Measurements from ENCODE around the gene DLG2.

DNA sequence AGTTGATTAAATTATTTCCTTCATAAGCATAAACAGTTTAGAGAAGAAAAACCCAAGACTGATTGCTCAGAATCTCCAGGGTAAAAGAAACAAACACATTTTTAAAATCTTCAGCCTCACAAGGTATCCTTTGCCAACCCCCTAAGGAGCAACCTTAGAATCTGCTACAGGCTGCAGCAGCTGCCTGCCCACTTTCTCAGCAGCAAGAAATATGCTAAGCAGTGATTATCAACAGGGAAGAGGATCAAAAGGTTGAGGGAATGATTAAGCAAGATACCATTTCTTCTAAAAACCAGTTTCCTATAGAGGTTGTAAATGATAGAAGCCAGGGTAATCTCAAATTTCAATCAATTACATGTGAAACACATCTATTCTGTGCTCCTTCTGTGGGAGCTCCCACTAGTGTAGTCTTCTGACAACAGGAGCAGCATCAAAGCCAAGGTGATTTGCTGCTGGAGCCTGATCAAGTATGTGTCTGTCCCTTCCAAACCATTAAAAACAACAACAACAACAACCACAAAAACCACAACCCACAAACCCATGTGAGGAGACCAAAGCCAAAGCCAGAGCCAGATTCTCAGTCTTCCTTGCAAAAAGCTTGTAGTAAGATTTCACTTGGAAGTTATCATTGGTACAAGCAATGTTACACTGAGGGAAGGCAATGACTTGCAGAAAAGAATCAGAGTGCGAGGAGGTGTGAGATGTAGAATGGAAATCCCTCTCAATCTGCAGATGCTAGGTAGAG, 761.2 kb downstream of the DLG2 start:
- TF ChIP-seq, protein P1, sequence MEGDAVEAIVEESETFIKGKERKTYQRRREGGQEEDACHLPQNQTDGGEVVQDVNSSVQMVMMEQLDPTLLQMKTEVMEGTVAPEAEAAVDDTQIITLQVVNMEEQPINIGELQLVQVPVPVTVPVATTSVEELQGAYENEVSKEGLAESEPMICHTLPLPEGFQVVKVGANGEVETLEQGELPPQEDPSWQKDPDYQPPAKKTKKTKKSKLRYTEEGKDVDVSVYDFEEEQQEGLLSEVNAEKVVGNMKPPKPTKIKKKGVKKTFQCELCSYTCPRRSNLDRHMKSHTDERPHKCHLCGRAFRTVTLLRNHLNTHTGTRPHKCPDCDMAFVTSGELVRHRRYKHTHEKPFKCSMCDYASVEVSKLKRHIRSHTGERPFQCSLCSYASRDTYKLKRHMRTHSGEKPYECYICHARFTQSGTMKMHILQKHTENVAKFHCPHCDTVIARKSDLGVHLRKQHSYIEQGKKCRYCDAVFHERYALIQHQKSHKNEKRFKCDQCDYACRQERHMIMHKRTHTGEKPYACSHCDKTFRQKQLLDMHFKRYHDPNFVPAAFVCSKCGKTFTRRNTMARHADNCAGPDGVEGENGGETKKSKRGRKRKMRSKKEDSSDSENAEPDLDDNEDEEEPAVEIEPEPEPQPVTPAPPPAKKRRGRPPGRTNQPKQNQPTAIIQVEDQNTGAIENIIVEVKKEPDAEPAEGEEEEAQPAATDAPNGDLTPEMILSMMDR (conservative IDR thresholded peaks at IDR 0.05 in 1 of 2, IDR thresholded peaks at IDR 0.05 in 1 of 2; ENCODE audit: extremely low read depth in 1 of 2, insufficient read depth in 1 of 2, low read depth in 1 of 2, low read length in 2 of 2) = no peak
- no peak for TF ChIP-seq EZH2 (IDR thresholded peaks at IDR 0.05; ENCODE audit: borderline replicate concordance, low read length)
